ENCODE data around the gene KRT33B.
"Not testable (repeated sequence)": the region's sequence is repeated elsewhere in the genome, so short reads cannot be mapped to it uniquely, and the experiment has no call there.

Gene KRT33B

GRCh38 chr17:41347869-41348760, 21.5 kb downstream of the KRT33B start:
- DNase-seq (ENCODE audit: low read depth in 3 of 3), result no peak

- not testable (repeated sequence) for DNase-seq (ENCODE audit: low read depth in 3 of 3)
These were observed 23.2 kb downstream of the KRT33B start for GRCh38 chr17:41346421-41346820.

GRCh38 chr17:41345992-41346391, 23.6 kb downstream of the KRT33B start:
- DNase-seq (ENCODE audit: low read depth in 3 of 3), result no peak

GRCh38 chr17:41343029-41343428, 26.6 kb downstream of the KRT33B start:
- DNase-seq (ENCODE audit: low read depth in 3 of 3), result no peak

- peak in 1 of 3 experiments; percentile 50 for DNase-seq (ENCODE audit: low read depth in 3 of 3)
These were observed 28.4 kb downstream of the KRT33B start for GRCh38 chr17:41340934-41341861.

GRCh38 chr17:41340494-41340893, 29.1 kb downstream of the KRT33B start:
- no peak for DNase-seq (ENCODE audit: low read depth in 3 of 3)

- no peak for DNase-seq (ENCODE audit: low read depth in 3 of 3)
These were observed 29.9 kb downstream of the KRT33B start for GRCh38 chr17:41339571-41340172.

- peak in 1 of 3 experiments; percentile 20 for DNase-seq (ENCODE audit: low read depth in 3 of 3)
These were observed 30.6 kb downstream of the KRT33B start for GRCh38 chr17:41338961-41339485.

- DNase-seq (ENCODE audit: low read depth in 3 of 3), result no peak
These were observed 33.9 kb downstream of the KRT33B start for GRCh38 chr17:41335747-41336146.

GRCh38 chr17:41334385-41335305, 35.0 kb downstream of the KRT33B start:
- DNase-seq (ENCODE audit: low read depth in 3 of 3), result no peak

- DNase-seq (ENCODE audit: low read depth in 3 of 3), result no peak
These were observed 35.8 kb downstream of the KRT33B start for GRCh38 chr17:41333836-41334235.

GRCh38 chr17:41333098-41333497, 36.5 kb downstream of the KRT33B start:
- no peak for DNase-seq (ENCODE audit: low read depth in 3 of 3)

- no peak for DNase-seq (ENCODE audit: low read depth in 3 of 3)
These were observed 37.4 kb downstream of the KRT33B start for GRCh38 chr17:41332239-41332638.

GRCh38 chr17:41331606-41332005, 38.0 kb downstream of the KRT33B start:
- DNase-seq (ENCODE audit: low read depth in 3 of 3), result no peak

GRCh38 chr17:41329279-41329948, 40.2 kb downstream of the KRT33B start:
- DNase-seq (ENCODE audit: low read depth in 3 of 3), result peak in 1 of 3 experiments; percentile 22

GRCh38 chr17:41328207-41328606, 41.4 kb downstream of the KRT33B start:
- DNase-seq (ENCODE audit: low read depth in 3 of 3), result no peak

- DNase-seq (ENCODE audit: low read depth in 3 of 3), result no peak
These were observed 42.0 kb downstream of the KRT33B start for GRCh38 chr17:41327411-41328120.

- DNase-seq (ENCODE audit: low read depth in 3 of 3), result no peak
These were observed 43.2 kb downstream of the KRT33B start for GRCh38 chr17:41326173-41327145.

Data from stimulated activated CD4-positive, alpha-beta T cell treated with anti-CD3 and anti-CD28 coated beads, TNF-alpha, amount 100 ng/mL, for 24 hours (primary cell).